HuH-7 (cell line): ENCODE results near the gene EIF3B.
"Not testable (repeated sequence)": the region's sequence is repeated elsewhere in the genome, so short reads cannot be mapped to it uniquely, and the experiment has no call there.

Experiments
- DNase-seq: peaks from one replicate; pipeline ENCODE4 v3.0.0; 2011; ENCODE audit warnings: low spot score

EIF3B gene

DNA sequence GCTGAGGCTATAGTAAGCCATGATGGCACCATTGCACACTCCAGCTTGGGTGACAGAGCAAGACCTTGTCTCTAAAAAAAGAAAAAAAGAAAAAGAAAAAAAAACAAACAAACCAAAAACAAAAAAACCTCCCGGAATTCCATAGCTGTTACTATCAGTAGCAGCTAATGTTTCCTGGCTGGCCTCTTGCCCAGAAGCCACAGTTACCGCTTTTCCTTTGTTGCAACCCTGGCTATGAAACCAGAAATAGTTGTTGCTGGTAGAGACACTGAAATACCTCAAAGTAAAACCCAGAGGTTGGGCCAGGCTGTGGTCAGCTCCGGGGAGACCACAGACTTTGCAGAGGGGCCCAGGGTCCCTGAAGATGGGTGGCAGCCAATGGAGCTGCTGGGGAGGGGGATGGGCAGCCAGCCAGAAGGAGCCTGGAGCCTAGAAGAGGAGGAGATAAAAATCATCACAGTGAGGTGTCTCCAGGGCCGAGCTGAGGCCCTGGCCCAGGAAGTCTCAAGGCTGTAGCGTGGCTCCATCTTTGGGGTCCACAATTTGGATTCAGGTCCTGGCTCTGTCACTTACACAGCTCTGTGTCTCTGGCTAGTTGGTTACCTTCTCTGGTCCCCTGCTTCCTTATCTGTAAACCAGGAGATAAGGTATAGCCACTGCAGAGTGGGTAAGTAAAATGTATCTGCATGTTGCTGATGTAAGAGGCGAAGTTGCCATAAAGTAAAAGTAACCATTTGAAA is 45.4 kb downstream of the EIF3B start:
- peak; percentile 46 for DNase-seq

- DNase-seq: no peak
Measured at GRCh38 chr7:2402687-2403013, 48.0 kb downstream of the EIF3B start.

DNA sequence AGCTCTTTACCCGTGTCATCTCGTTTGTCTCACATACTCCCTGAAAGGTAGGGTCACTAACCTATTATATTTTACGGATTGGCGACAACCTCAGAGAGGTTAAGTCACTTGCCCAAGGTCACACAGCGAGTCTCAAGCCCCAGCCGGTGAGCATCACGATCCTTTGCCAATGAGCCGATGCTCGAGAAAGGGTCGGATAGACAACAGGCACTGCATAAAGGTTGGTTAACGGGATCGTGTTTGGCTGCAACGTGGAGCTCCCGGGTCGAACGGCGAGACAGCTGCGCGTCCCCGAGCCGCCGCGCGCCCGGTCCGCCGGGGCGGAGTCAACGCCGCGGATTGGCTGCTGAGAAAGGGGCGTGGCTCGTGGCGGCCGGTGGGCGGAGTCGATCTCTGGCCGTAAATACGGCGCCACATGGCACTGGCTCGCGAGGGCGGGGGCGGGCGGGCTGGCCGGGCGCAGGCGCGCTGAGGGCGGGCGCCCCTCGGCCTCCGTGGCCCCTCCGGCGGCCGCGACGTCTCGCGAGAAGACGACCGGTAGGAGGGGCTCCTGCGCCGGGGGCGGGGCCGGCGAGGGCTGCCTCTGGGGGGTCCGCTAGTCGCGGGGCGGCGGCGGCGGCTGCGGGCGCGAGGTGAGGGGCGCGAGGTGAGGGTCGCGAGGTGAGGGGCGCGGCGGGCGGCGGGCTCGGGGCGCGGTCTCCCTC is 48.5 kb downstream of the EIF3B start, which contains the start of gene CHST12:
CHST12 (plus strand) TSS at position 598 of the 704 bp plus-strand sequence. CDS start 29,029 bp downstream, outside the sequence.
- DNase-seq: peak; percentile 97

DNA sequence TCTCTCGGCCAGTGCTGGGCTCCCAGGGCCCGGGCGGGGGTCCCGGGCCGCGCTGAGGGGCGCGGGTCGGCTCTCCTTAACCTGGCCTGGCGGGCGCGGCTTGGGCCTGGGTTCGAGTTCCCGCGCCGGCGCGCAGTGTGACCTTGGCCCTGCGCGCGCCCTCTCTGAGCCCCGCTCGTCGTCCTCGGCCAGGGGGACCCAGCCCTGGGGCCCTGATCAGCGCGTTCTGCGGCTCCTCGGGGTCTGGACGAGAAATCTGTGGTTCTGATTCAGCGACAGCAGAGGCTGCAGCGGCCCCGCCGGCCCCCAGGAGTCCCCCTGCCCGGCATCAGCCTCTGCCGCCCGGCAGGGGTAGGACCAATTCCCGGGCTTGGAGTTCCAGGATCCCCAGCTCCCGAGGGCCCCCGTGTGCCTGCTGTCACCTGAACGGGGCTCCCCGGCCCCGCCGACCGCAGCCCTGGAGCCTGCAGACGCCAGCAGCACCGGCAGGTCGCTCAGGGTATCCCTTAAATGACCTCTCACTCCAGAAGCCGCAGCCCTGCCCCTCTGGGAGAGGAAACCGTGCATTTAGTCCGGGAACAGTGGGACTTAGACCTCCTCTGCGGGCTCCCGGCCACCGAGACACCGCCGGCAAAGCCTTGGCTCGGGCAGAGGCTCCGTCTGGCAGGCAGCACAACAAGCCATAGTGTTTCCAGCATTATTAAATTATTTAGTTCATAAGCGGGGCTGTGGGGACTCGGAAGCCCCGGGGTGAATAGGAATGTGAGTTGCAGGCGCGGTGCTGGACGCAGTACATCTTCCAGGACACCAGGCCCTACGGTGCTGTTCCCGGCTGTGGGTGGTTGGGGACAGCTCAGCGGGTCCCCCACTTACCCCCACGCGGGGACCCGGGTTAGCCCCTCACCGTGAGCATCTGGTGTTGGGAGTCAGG is 49.4 kb downstream of the EIF3B start:
- peak; percentile 59 for DNase-seq

- DNase-seq: no peak
Measured at GRCh38 chr7:2404714-2405119, 50.1 kb downstream of the EIF3B start.

GRCh38 chr7:2405201-2405600 is 50.6 kb downstream of the EIF3B start:
- no peak for DNase-seq

- DNase-seq: no peak
Measured at GRCh38 chr7:2405601-2406345, 51.1 kb downstream of the EIF3B start.

- no peak for DNase-seq
Measured at GRCh38 chr7:2409745-2410414, 55.3 kb downstream of the EIF3B start.

- DNase-seq: no peak
Measured at GRCh38 chr7:2411049-2411448, 56.4 kb downstream of the EIF3B start.

- peak; percentile 64 for DNase-seq
Measured at GRCh38 chr7:2411815-2412586, 57.4 kb downstream of the EIF3B start.

DNA sequence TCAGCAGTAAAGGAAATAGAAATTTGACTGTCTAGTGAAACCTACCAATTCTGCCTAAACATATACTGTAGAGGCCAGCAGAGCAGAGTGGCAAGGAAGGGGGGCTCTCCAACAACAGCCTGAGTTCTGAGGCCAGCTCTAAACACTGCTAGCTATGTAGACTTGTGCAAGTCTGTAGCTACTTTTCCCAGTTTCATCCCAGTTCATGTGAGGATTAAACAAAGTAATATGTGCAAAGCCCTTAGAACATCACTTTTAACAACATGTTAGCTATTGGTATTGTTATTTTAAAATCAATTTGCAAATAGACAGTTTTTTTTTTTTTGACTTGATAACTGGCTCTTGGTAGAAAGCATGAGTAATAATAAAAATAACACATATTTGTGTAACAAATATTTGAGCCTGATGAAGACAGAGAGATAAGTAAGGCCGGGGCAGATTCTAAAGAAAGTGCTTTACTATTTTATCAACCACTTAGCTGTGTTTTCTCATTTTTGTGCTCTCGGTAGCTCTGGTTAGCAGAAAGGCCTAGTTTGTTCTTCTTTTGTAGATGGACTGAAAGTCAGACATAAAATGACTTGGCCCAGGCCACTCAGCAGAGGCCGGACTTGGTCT is 58.1 kb downstream of the EIF3B start:
- DNase-seq: no peak

DNA sequence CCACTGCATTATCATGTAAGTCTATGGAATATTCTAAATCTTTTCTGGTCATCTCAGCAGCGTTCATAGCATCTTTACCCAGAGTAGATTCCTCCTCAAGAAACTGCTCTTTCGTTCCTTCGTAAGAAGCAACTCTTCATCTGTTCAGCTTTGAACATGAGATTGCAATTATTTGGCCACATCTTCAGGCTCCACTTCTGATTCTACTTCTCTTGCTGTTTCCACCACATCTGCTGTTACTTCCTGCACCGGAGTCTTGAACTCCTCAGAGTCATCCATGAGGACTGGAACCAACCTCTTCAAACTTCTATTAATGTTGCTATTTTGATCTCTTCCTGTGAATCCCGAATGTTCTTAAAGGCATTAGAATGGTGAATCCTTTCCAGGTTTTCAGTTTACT is 61.4 kb downstream of the EIF3B start:
- no peak for DNase-seq

- no peak for DNase-seq
Measured at GRCh38 chr7:2416650-2417049, 62.0 kb downstream of the EIF3B start.

GRCh38 chr7:2417178-2417577 is 62.6 kb downstream of the EIF3B start:
- DNase-seq: not testable (repeated sequence)

DNA sequence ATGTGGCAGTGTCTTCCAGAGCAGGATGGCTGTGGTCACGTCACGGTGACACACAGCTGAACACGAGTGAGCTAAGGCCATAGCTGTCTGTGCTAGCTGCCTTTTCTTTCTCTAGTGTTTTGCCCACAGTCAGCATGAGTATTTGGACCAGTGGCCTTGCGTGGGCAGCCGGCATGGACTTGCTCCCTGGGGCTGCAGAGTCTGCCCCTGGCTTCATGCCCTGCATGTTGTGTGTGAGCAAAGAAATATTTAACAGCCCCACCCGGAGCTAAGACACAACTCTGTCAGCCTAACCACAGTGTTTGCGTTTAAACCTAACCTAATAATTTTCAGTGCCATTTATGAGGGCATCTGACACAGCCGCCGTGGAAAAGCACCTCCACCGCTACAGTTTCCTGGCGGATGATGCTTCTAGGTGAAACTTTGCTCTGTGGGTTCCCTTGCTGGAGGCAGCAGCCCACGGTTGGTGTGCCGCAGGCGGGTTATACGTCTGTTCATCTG is 63.4 kb downstream of the EIF3B start:
- no peak for DNase-seq

GRCh38 chr7:2420216-2420933 is 65.7 kb downstream of the EIF3B start:
- DNase-seq: no peak

- DNase-seq: no peak
Measured at GRCh38 chr7:2421943-2422310, 67.3 kb downstream of the EIF3B start.

DNA sequence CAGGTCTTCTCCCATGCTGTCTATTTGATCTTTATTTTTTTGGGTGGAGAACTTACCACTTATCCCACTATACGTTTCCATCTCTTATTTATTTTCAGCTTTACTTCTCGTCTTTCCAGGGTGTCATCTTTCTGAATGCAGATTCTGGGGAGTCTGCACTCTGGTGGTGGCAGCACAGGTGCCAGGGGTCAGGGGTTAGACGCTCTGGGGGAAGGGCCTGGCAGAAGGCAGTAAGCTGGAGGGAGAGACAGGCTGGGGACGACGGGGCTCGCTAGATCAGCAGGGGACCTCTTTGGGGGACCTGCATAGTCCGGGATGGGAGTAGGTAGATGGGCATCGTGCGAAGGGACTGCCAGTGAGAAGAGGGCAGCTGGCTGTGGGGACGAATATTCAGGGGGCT is 71.1 kb downstream of the EIF3B start:
- no peak for DNase-seq
